ENCODE measurements around the gene ETNK2.
"Not testable (repeated sequence)": the region's sequence is repeated elsewhere in the genome, so short reads cannot be mapped to it uniquely, and the experiment has no call there.

The ETNK2 gene

DNA sequence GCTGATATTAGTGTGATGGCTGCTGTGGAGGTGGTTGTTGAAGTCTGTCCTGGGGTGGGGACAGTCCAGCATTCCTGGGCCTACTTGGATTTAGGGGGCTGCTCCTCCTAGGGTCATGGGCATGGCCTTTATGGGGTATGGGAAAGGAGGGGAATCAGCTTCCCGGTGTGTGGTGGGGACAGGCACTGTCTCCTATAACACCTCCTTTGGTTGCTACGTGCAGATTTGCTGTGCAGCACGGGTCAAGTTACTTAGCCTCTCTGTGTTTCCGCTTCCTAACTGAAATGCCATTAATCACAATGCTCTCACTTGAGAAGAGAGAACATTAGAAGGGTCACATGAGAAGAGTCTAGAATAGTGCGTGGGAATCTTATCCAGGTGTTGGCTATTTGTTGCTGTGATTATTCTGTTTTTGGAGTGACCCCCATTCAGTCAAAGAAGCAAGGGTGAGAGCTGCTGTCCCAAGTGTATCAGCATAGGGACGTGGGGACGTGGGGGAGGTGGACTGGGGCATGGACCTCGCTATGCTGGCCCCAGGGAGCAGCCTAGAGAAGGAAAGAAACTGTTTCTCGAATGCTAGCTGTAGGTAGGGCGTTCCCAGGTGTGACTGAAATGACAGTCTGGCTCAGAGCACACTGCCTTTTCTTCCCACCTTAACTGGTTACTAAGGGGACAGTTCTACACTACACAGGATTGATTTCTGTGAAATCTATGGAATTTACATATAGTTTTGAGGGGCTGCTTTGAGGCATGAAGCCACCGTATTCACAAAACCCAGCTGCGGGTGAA is 59.0 kb downstream of the ETNK2 start:
- Histone ChIP-seq H3K27me3 (replicated peaks) (no peaks in the 10 kb centered on the region), H3K27ac (no peak overlapping the region), H3K4me3 (ENCODE audit: low read depth, low read length) (no peak overlapping the region), H3K36me3 (replicated peaks) (no peaks in the 10 kb centered on the region)
- DNase-seq: no peak
- in situ Hi-C loops (cut with HindIII; ENCODE audit: low pct_ligation_motif_present, low sequenced_read_pairs): no loop called here
- TF ChIP-seq, protein P1, sequence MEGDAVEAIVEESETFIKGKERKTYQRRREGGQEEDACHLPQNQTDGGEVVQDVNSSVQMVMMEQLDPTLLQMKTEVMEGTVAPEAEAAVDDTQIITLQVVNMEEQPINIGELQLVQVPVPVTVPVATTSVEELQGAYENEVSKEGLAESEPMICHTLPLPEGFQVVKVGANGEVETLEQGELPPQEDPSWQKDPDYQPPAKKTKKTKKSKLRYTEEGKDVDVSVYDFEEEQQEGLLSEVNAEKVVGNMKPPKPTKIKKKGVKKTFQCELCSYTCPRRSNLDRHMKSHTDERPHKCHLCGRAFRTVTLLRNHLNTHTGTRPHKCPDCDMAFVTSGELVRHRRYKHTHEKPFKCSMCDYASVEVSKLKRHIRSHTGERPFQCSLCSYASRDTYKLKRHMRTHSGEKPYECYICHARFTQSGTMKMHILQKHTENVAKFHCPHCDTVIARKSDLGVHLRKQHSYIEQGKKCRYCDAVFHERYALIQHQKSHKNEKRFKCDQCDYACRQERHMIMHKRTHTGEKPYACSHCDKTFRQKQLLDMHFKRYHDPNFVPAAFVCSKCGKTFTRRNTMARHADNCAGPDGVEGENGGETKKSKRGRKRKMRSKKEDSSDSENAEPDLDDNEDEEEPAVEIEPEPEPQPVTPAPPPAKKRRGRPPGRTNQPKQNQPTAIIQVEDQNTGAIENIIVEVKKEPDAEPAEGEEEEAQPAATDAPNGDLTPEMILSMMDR (IDR thresholded peaks at IDR 0.05; ENCODE audit: low read depth, low read length, missing control alignments): no peak

DNA sequence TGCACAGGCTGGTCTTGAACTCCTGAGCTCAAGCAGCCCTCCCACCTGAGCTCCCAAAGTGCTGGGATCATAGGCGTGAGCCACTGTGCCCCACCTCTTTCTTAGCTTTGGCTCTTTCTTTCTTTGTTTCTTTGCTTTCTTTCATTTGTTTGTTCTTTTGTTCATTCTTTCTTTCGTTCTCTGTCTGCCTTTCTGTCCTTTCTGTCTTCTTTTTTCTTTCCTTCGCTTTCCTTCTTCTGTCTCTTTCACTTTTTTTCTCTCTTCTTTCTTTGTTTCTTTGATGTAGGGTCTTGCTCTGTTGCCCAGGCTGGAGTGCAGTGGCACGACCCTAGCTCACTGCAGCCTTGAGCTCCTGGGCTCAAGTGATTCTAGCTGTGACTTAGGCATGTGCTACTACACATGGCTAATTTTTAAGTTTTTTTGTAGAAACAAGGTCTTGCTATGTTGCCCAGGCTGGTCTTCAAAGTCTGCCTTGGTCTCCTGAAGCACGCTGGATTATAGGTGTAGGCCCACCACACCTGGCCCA is 60.0 kb downstream of the ETNK2 start:
- in situ Hi-C loops (cut with HindIII; ENCODE audit: low pct_ligation_motif_present, low sequenced_read_pairs): no loop called here
- Histone ChIP-seq H3K27ac (no peak overlapping the region), H3K27me3 (replicated peaks) (no peaks in the 10 kb centered on the region), H3K36me3 (replicated peaks) (no peaks in the 10 kb centered on the region), H3K4me3 (ENCODE audit: low read depth, low read length) (no peak overlapping the region)
- TF ChIP-seq, protein P1 (IDR thresholded peaks at IDR 0.05; ENCODE audit: low read depth, low read length, missing control alignments): no peak
- DNase-seq: no peak

DNA sequence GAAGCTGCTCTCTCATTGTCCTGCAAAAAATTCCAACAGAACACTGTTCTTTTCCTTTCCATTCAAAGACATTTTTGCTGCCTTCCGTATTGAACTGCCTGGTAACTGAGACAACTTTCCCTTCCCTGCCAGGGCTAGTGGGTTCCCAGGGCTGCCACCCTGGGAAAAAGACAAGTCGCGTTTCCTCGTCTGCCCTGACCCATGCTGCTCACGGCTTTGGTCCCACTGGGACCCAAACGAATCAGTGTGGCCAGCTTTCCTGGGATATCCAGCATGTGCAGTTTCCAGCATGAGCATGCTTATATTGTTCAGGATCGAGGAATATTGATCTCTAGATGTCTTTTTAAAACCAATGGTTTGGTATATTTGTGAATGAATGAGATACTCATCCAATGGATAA is 60.8 kb downstream of the ETNK2 start:
- H3K27me3 ChIP-seq (replicated peaks): no peaks in the 10 kb centered on the region
- in situ Hi-C loops (cut with HindIII; ENCODE audit: low pct_ligation_motif_present, low sequenced_read_pairs): no loop called here
- H3K27ac ChIP-seq: no peak overlapping the region
- TF ChIP-seq, protein P1 (IDR thresholded peaks at IDR 0.05; ENCODE audit: low read depth, low read length, missing control alignments): no peak
- H3K36me3 ChIP-seq (replicated peaks): no peaks in the 10 kb centered on the region
- no peak overlapping the region for H3K4me3 ChIP-seq (ENCODE audit: low read depth, low read length)
- no peak for DNase-seq

DNA sequence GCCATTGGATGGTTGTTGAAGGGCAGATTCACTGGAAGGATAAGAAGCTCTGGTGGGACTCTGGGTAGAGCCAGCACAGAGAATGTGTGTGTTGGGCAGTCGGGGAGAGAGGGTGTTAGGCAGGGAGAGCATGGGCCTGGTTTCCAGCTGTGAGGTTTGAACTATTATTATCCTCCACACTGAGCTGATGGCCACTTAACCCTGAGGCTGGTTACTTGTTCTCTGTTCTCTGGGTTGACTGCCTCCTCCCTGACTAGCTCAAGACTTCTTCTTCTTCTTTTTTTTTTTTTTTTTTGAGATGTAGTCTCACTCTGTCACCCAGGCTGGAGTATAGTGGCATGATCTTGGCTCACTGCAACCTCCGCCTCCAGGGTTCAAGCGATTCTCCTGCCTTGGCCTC is 61.7 kb downstream of the ETNK2 start:
- H3K27me3 ChIP-seq (replicated peaks); H3K36me3 ChIP-seq (replicated peaks); H3K27ac ChIP-seq; in situ Hi-C loops (cut with HindIII; ENCODE audit: low pct_ligation_motif_present, low sequenced_read_pairs); H3K4me3 ChIP-seq (ENCODE audit: low read depth, low read length); DNase-seq: not testable (repeated sequence)

DNA sequence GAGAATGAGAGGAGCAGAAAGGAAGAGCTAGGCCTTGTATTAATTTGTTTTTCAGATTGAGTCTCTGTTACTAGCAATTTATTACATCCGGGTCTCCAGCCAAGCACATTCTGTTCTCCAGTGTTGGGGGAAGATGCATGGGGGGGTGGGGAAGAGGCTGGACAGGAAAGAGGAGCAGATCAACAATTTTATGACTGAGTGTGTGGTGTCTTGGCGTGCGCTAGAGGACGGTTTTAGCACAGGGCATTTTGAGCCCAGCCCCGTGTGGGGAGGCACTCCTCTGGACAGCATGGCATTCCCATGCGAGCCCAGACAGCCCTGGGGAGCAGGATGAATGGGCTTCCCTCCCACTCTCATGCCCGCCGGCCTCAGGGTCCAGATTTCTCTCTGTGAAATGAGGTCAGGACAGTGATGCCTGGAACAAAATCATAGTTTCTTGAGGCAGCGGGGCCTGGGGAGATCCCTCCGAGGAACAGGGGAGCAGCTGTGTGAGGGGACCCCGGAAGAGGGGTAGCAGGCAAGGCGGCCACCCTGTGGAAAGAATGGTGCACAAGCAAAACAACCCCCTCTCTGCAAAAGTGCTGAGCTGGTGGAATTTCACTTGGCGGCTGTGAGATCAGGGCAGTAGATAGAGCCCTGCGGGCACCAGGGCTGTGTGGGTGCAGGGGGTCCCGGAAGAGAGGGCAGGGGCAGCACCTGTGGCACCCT is 62.6 kb downstream of the ETNK2 start:
- Histone ChIP-seq H3K4me3 (ENCODE audit: low read depth, low read length) (no peak overlapping the region), H3K27ac (no peak overlapping the region), H3K36me3 (replicated peaks) (no peaks in the 10 kb centered on the region), H3K27me3 (replicated peaks) (no peaks in the 10 kb centered on the region)
- TF ChIP-seq, protein P1 (IDR thresholded peaks at IDR 0.05; ENCODE audit: low read depth, low read length, missing control alignments): peak; percentile 3
- in situ Hi-C loops (cut with HindIII; ENCODE audit: low pct_ligation_motif_present, low sequenced_read_pairs): no loop called here
- no peak for DNase-seq

DNA sequence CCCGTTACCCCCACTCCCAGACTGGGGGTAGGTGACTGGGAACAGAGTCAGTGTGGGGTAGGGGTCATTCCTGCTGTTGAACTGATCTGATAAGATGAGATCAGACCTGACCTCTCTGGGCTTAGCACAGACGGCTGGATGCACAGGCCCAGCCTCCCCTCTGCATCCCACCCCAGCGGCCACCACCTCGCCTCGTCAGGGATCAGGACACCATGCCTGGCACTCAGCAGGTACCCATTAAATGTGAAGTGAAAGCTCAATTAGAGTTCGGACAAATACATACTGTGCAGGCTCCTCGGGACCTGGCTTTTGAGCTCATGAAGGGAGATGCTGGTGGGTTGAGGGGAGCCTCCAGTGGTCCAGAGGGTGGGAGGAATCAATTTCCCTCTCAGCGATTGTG is 63.2 kb downstream of the ETNK2 start:
- Histone ChIP-seq H3K27me3 (replicated peaks) (no peaks in the 10 kb centered on the region), H3K4me3 (ENCODE audit: low read depth, low read length) (no peak overlapping the region), H3K36me3 (replicated peaks) (no peaks in the 10 kb centered on the region), H3K27ac (no peak overlapping the region)
- in situ Hi-C loops (cut with HindIII; ENCODE audit: low pct_ligation_motif_present, low sequenced_read_pairs): no loop called here
- no peak for DNase-seq
- TF ChIP-seq, protein P1 (IDR thresholded peaks at IDR 0.05; ENCODE audit: low read depth, low read length, missing control alignments): no peak
